ENCODE measurements around the gene MS4A10.

- TF ChIP-seq CTCF (IDR thresholded peaks at IDR 0.05; ENCODE audit: low read depth, low read length, missing input control) (no peak), MAX (IDR thresholded peaks at IDR 0.05) (no peak), SP1 (IDR thresholded peaks at IDR 0.05) (no peak), REST (IDR thresholded peaks at IDR 0.05) (no peak), GABPA (IDR thresholded peaks at IDR 0.05 in 1 of 2, conservative IDR thresholded peaks at IDR 0.05 in 1 of 2) (no peak), TAF1 (conservative IDR thresholded peaks at IDR 0.05) (no peak), EGR1 (IDR thresholded peaks at IDR 0.05; ENCODE audit: low read depth in 2 of 2) (no peak), HNF4G (IDR thresholded peaks at IDR 0.05) (no peak), RAD21 (IDR thresholded peaks at IDR 0.05) (no peak), RXRA (IDR thresholded peaks at IDR 0.05) (no peak)
These were observed 34.2 kb upstream of the MS4A10 start for GRCh38 chr11:60750911-60751310.
